Lower lobe of right lung (tissue), 2 donors: ENCODE data around the gene ABCA4. TPM values are rescaled to one million over a fixed set of nuclear protein-coding genes. Genes with fewer than 3 reads are reported as not detected.

Source experiments
- ATAC-seq, 2 donors: fragments of 200-7000 bp; cut with Tn5 transposase; one replicate each; pipeline ENCODE4 v1.9.1; 2020 to 2022; ENCODE audit warnings: mild to moderate bottlenecking in 2 of 2, moderate library complexity in 2 of 2
- DNase-seq: peaks from one replicate; pipeline ENCODE4 v3.0.0-alpha.2; 2020
- H3K27ac ChIP-seq: fragments of 200-600 bp; one replicate; pipeline ENCODE4 v1.8.0; 2022
- H3K27me3 ChIP-seq: fragments of 200-600 bp; one replicate; pipeline ENCODE4 v1.8.0; 2022; ENCODE audit warnings: low read depth
- H3K36me3 ChIP-seq: fragments of 200-600 bp; one replicate; pipeline ENCODE4 v1.8.0; 2022; ENCODE audit warnings: mild to moderate bottlenecking
- H3K4me1 ChIP-seq: fragments of 200-600 bp; one replicate; pipeline ENCODE4 v1.8.0; 2022
- H3K4me3 ChIP-seq: fragments of 200-600 bp; one replicate; pipeline ENCODE4 v1.8.0; 2022; ENCODE audit warnings: mild to moderate bottlenecking
- H3K9me3 ChIP-seq: fragments of 200-600 bp; one replicate; pipeline ENCODE4 v1.8.0; 2022
- intact Hi-C: fragments of 100-400 bp; cut with DNase I; formaldehyde crosslinking; loops from one replicate; pipeline ENCODE4 v1.11.0; 2022
- total RNA-seq: library from RNA; stranded (reverse); fragmentation: NEBNext Ultra II Directional; extraction: Animal tissue kit (Norgen Biotek cat#: 25700); gene quantifications from one replicate; pipeline ENCODE4 v1.2.1, GENCODE V29; 2021
- TF ChIP-seq, protein P1 (sequence below): fragments of 200-600 bp; IDR thresholded peaks from one replicate; pipeline ENCODE4 v1.8.0; 2022; ENCODE audit warnings: antibody characterized with exemption, mild to moderate bottlenecking
- donor health status: DM: no; HTN: yes; CAD: no; lungs with severe emphysema.

The ABCA4 gene
- total RNA-seq, 1 donor from 2014 or later = 1.9 TPM

- intact Hi-C loops = no loop called here
- Histone ChIP-seq H3K4me3 (no peak overlapping the region), H3K27ac (no peak overlapping the region), H3K4me1 (peaks cover 17% of the 10 kb centered on the region), H3K36me3 (no peaks in the 10 kb centered on the region), H3K9me3 (no peaks in the 10 kb centered on the region), H3K27me3 (no peaks in the 10 kb centered on the region)
- TF ChIP-seq, protein P1, sequence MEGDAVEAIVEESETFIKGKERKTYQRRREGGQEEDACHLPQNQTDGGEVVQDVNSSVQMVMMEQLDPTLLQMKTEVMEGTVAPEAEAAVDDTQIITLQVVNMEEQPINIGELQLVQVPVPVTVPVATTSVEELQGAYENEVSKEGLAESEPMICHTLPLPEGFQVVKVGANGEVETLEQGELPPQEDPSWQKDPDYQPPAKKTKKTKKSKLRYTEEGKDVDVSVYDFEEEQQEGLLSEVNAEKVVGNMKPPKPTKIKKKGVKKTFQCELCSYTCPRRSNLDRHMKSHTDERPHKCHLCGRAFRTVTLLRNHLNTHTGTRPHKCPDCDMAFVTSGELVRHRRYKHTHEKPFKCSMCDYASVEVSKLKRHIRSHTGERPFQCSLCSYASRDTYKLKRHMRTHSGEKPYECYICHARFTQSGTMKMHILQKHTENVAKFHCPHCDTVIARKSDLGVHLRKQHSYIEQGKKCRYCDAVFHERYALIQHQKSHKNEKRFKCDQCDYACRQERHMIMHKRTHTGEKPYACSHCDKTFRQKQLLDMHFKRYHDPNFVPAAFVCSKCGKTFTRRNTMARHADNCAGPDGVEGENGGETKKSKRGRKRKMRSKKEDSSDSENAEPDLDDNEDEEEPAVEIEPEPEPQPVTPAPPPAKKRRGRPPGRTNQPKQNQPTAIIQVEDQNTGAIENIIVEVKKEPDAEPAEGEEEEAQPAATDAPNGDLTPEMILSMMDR = no peak
- no peak for ATAC-seq
- no peak for DNase-seq
Measured at GRCh38 chr1:94036730-94037129, 84.2 kb downstream of the ABCA4 start.

GRCh38 chr1:94033849-94034248, 87.1 kb downstream of the ABCA4 start:
- H3K27me3 ChIP-seq = no peaks in the 10 kb centered on the region
- TF ChIP-seq, protein P1 = no peak
- H3K4me1 ChIP-seq = peaks cover 3% of the 10 kb centered on the region
- no peak overlapping the region for H3K27ac ChIP-seq
- H3K36me3 ChIP-seq = no peaks in the 10 kb centered on the region
- no peak for DNase-seq
- ATAC-seq = no peak
- no peak overlapping the region for H3K4me3 ChIP-seq
- intact Hi-C loops = no loop called here
- H3K9me3 ChIP-seq = no peaks in the 10 kb centered on the region

DNA sequence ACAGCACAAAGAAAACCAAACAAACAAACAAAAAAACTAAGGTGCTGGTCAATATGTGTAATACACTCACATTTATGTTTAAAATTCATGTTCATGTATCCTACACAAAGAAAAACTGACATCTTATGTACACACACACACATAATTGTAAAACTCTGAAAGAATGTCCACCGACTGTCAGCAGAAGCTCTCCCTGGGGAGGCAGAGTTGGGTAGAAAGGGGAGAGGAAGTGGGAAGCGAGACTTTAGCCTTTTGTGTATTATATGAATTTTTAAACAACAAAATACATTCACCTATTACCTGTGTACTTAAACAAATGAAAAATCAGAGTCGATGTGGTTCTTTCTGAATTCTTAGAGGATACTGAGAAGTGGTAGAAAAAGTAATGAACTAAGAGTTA, 88.3 kb downstream of the ABCA4 start:
- no peak overlapping the region for H3K4me3 ChIP-seq
- H3K4me1 ChIP-seq = no peaks in the 10 kb centered on the region
- ATAC-seq = no peak
- intact Hi-C loops = no loop called here
- no peaks in the 10 kb centered on the region for H3K36me3 ChIP-seq
- no peaks in the 10 kb centered on the region for H3K9me3 ChIP-seq
- DNase-seq = no peak
- TF ChIP-seq, protein P1 = no peak
- no peak overlapping the region for H3K27ac ChIP-seq
- H3K27me3 ChIP-seq = no peaks in the 10 kb centered on the region

DNA sequence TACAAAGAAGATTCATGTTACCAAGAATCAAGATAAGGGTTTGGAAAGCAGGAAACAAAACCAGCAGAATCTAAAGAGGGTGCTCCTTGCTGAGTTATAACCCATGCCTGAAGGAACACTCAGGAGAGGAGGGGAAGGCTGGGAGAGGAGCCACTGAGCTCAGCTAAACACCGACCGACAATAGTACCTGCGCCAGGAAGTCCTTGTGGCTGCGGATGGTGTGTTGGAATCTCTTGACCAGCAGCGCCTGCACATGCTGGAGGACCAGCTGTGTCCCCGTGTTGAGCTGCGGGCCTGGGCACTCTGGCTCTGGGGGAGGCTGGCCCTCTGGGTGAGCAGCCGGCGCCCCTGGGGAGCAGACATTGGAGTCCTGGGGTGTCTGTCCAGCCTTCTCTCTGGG, 89.4 kb downstream of the ABCA4 start:
- Histone ChIP-seq H3K27me3 (no peaks in the 10 kb centered on the region), H3K4me1 (no peaks in the 10 kb centered on the region), H3K4me3 (no peak overlapping the region), H3K27ac (no peak overlapping the region), H3K9me3 (no peaks in the 10 kb centered on the region), H3K36me3 (no peaks in the 10 kb centered on the region)
- TF ChIP-seq, protein P1 = no peak
- intact Hi-C loops = no loop called here
- ATAC-seq (peak; percentile 52 to 67), DNase-seq (no peak)

- no peak for DNase-seq
- Histone ChIP-seq H3K27ac (no peak overlapping the region), H3K27me3 (no peaks in the 10 kb centered on the region), H3K9me3 (no peaks in the 10 kb centered on the region), H3K4me1 (peaks cover 3% of the 10 kb centered on the region), H3K4me3 (no peak overlapping the region), H3K36me3 (no peaks in the 10 kb centered on the region)
- ATAC-seq = no peak
- TF ChIP-seq, protein P1 = no peak
- intact Hi-C loops = no loop called here
Measured at GRCh38 chr1:94031154-94031553, 89.8 kb downstream of the ABCA4 start.
